Measurements from ENCODE around the gene PCGF3. TPM values are rescaled to one million over a fixed set of nuclear protein-coding genes. Genes with fewer than 3 reads are reported as not detected.
"Not testable (repeated sequence)": the region's sequence is repeated elsewhere in the genome, so short reads cannot be mapped to it uniquely, and the experiment has no call there.

Gene PCGF3
- total RNA-seq, 3 donors from 2014 or later = 45.5 to 66.9 (median 56.7) TPM

DNA sequence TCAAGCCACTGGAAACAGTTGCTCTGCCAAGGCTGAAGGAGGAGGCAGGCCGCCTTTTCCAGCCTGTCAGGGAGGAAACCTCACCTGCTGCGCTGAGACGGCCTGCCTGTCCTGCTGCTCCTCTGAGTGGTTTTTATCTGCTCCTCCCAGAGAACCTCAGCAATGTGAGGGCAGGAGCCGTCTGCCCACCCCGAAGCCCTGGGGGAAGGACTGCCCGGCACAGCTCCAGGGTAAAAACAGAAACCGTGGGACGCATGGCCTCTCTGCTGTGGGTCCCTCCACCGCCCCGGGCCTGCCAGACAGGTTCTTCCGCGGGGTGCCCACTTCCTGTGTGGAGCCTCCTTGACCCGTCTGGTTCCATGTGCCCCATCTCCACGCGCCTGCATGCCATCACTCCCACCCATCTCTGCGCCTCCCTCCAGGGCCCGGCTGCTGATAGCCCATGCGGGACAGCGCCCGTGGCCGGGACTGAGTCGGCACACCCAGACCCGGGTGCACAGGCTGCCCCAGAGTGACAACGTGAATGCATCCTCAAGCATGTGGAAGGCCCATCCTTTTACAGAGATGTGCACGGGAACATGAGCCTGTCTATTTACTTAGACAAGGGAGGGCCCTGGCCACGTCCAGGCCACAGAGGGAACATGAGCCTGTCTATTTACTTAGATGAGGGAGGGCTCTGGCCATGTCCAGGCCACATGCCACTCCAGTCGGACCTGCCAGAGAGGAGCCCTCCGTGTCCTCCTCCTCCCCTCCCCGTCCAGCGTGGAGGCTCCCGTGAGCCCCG lies 12.7 kb upstream of the PCGF3 start:
- ATAC-seq (no peak), DNase-seq (no peak)
- intact Hi-C loops (cut with DNase I, micrococcal nuclease) = no loop called here

GRCh38 chr4:694341-694940 lies 11.2 kb upstream of the PCGF3 start:
- H3K36me3 ChIP-seq (ENCODE audit: low read depth); H3K9me3 ChIP-seq; H3K4me1 ChIP-seq (ENCODE audit: low read depth); ATAC-seq; intact Hi-C loops (cut with DNase I, micrococcal nuclease); H3K4me3 ChIP-seq; DNase-seq: not testable (repeated sequence)

More for the DNA sequence above, 12.7 kb upstream of the PCGF3 start:
- Histone ChIP-seq H3K9me3 (no peaks in the 10 kb centered on the region), H3K4me1 (ENCODE audit: low read depth) (peaks cover 15% of the 10 kb centered on the region), H3K4me3 (no peak overlapping the region), H3K36me3 (ENCODE audit: low read depth) (no peaks in the 10 kb centered on the region)
- TF ChIP-seq CTCF (IDR thresholded peaks at IDR 0.05) = no peak

GRCh38 chr4:699816-700580 lies 5.6 kb upstream of the PCGF3 start:
- no peaks in the 10 kb centered on the region for H3K4me1 ChIP-seq (ENCODE audit: low read depth)
- no peak overlapping the region for H3K4me3 ChIP-seq
- no peaks in the 10 kb centered on the region for H3K36me3 ChIP-seq (ENCODE audit: low read depth)
- intact Hi-C loops (cut with DNase I, micrococcal nuclease) = no loop called here
- H3K9me3 ChIP-seq = no peaks in the 10 kb centered on the region
- no peak for ATAC-seq
- no peak for TF ChIP-seq CTCF (IDR thresholded peaks at IDR 0.05)
- no peak for DNase-seq

DNA sequence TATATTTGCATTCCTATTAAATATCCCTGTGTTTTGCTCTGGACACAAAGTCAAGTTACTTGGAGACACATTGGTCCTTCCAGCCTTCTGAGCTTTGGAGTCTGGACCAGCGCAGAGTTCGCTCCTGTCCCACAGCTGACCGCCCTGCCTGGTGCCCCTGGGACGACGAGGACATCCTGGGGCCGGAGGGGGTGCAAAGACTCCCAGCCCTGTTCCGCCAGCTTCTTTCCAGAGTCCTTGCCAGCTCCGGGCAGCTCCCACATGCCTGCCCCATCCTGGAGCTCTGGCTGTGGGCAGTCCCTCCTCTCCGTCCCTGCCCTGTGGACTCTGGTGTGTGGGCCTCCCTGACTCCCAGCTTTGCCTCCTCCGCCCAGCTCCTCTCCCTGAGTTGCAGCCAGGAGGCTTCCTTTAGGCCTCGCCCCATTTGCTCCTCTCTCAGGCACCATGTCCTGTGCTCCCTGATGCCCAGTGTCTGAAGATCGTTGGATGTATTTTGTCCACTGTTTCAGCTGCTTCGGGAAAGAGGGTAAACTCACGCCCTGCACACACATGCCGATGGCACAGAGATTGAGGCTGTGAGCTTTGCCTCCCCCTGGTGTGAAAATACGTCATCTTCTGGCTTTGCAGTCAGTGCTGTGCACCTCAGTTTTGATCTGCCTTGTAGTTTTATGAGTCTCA lies 4.9 kb upstream of the PCGF3 start:
- Histone ChIP-seq H3K9me3 (no peaks in the 10 kb centered on the region), H3K4me1 (ENCODE audit: low read depth) (peaks cover 2% of the 10 kb centered on the region), H3K4me3 (no peak overlapping the region), H3K36me3 (ENCODE audit: low read depth) (no peaks in the 10 kb centered on the region)
- DNase-seq (no peak), ATAC-seq (no peak)
- no peak for TF ChIP-seq CTCF (IDR thresholded peaks at IDR 0.05)
- intact Hi-C loops (cut with DNase I, micrococcal nuclease) = no loop called here

DNA sequence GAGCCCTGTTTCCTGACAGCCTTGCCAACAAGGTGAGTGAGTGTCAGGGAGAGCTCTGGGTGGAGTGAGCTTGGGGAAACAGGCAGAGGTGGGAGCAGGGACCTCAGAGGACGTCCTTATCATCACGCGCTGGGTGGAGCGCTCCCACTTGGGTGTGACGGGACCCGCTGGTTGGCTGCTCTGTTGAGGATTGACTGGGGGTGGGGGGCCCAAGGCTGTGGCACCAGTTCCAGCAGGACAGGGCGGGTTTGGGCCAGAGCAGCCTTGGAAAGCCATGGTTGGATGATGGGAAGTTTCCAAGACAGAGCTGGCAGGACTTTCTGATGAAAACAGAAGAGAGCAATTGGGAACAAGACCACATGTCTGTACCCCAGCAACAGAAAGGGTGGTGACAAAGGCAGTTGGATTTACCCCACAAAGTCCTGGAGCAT lies 3.0 kb upstream of the PCGF3 start:
- H3K4me3 ChIP-seq = no peak overlapping the region
- no peaks in the 10 kb centered on the region for H3K9me3 ChIP-seq
- no peak for DNase-seq
- ATAC-seq = no peak
- TF ChIP-seq CTCF (IDR thresholded peaks at IDR 0.05) = no peak
- peaks cover 9% of the 10 kb centered on the region for H3K4me1 ChIP-seq (ENCODE audit: low read depth)
- H3K36me3 ChIP-seq (ENCODE audit: low read depth) = no peaks in the 10 kb centered on the region
- intact Hi-C loops (cut with DNase I, micrococcal nuclease) = no loop called here
